OCI-LY7 (cell line): Measurements from ENCODE around the gene HS3ST3A1. TPM values are rescaled to one million over a fixed set of nuclear protein-coding genes. Genes with fewer than 3 reads are reported as not detected.

ENCODE experiments used
- BruUV-seq: library from RNA; stranded (reverse); fragments of 400-500 nt; replicated peaks from 2 replicates; lab custom pipeline; 2021; lab: Mats Ljungman, UMichigan
- CTCF ChIA-PET: fragments of 300-600 bp; sonication (Branson Sonifier 250); formaldehyde crosslinking; loops from one replicate; lab custom pipeline; 2022; ENCODE audit warnings: antibody characterized with exemption; ENCODE audit not compliant: unreplicated experiment; lab: Charles Lee
- POLR2A ChIA-PET: fragments of 300-600 bp; sonication (Branson Sonifier 250); formaldehyde crosslinking; loops from one replicate; lab custom pipeline; 2022; ENCODE audit warnings: antibody characterized with exemption; lab: Charles Lee
- DNase-seq: peaks from one replicate; pipeline ENCODE4 v3.0.0-alpha.2; 2015; ENCODE audit warnings: low spot score
- H2AFZ ChIP-seq: fragments of 200-600 bp; sonication (generic), shearing (Covaris generic); 2 replicates; pipeline ENCODE4 v1.6.1; 2014; ENCODE audit warnings: mild to moderate bottlenecking, antibody characterized with exemption, low read length, moderate library complexity
- H3K27ac ChIP-seq: fragments of 200-600 bp; sonication (generic); 2 replicates; pipeline ENCODE4 v1.5.1; 2014; ENCODE audit warnings: mixed run types, low read depth, mild to moderate bottlenecking, moderate library complexity, low read length, inconsistent platforms; ENCODE audit not compliant: poor library complexity, severe bottlenecking
- H3K36me3 ChIP-seq: fragments of 200-600 bp; sonication (generic); 2 replicates; pipeline ENCODE4 v1.6.1; 2014; ENCODE audit warnings: mild to moderate bottlenecking, antibody characterized with exemption, low read length, moderate library complexity, mixed read lengths; ENCODE audit not compliant: insufficient read depth
- H3K4me1 ChIP-seq: fragments of 200-600 bp; sonication (generic); 2 replicates; pipeline ENCODE4 v1.5.1; 2014; ENCODE audit warnings: mild to moderate bottlenecking, low read length; ENCODE audit not compliant: insufficient read depth, poor library complexity, severe bottlenecking
- H3K4me2 ChIP-seq: fragments of 200-600 bp; sonication (generic); 2 replicates; pipeline ENCODE4 v1.6.1; 2014; ENCODE audit warnings: mild to moderate bottlenecking, low read length
- H3K4me3 ChIP-seq: fragments of 200-600 bp; sonication (generic); 2 replicates; pipeline ENCODE4 v1.5.1; 2014; ENCODE audit warnings: mild to moderate bottlenecking, low read depth, low read length; ENCODE audit not compliant: poor library complexity, severe bottlenecking
- H3K79me2 ChIP-seq: fragments of 200-600 bp; sonication (generic); 2 replicates; pipeline ENCODE4 v1.6.1; 2016; ENCODE audit warnings: low read depth, mild to moderate bottlenecking, low read length, moderate library complexity, mixed read lengths; ENCODE audit not compliant: insufficient read depth
- H3K9me2 ChIP-seq: fragments of 200-600 bp; sonication (generic); 2 replicates; pipeline ENCODE4 v1.6.1; 2016; ENCODE audit warnings: mild to moderate bottlenecking, low read length, mixed read lengths; ENCODE audit not compliant: insufficient read depth
- H3K9me3 ChIP-seq: fragments of 200-600 bp; sonication (generic); 2 replicates; pipeline ENCODE4 v1.6.1; 2014; ENCODE audit warnings: mild to moderate bottlenecking, mixed run types, low read length, mixed read lengths
- H4K20me1 ChIP-seq: fragments of 200-600 bp; sonication (generic); 2 replicates; pipeline ENCODE4 v1.6.1; 2014; ENCODE audit warnings: mild to moderate bottlenecking, antibody characterized with exemption, low read length, moderate library complexity, mixed read lengths; ENCODE audit not compliant: insufficient read depth
- CTCF ChIP-seq: fragments of 200-600 bp; sonication (generic); conservative IDR thresholded peaks from 2 replicates; pipeline ENCODE4 v1.5.1; 2014; ENCODE audit warnings: mild to moderate bottlenecking, antibody characterized with exemption, low read length, moderate library complexity, mixed read lengths
- EZH2phosphoT487 ChIP-seq: fragments of 200-600 bp; sonication (generic); IDR thresholded peaks from 2 replicates; pipeline ENCODE4 v1.6.1; 2018; ENCODE audit warnings: low read depth, borderline replicate concordance, mild to moderate bottlenecking, mixed run types, antibody characterized with exemption, low read length, moderate library complexity, mixed read lengths
- intact Hi-C: fragments of 100-400 bp; cut with micrococcal nuclease; formaldehyde crosslinking; loops from one replicate; pipeline ENCODE4 v1.10.0; 2022; ENCODE audit not compliant: unreplicated experiment
- total RNA-seq, 2 experiments: library from RNA; depleted of rRNA in 1 of 2; stranded (reverse); fragments of >200 nt in 1 of 2; shearing (Covaris generic) in 1 of 2; gene quantifications; 2 replicates each; pipeline ENCODE4 v1.2.3, GENCODE V29; 2014 to 2022

Gene HS3ST3A1
- total RNA-seq, 2 experiments from 2014 or later: 0.72 TPM; not detected in 1

GRCh38 chr17:13521784-13522183, 79.9 kb downstream of the HS3ST3A1 start:
- TF ChIP-seq CTCF (no peak), EZH2phosphoT487 (no peak)
- intact Hi-C loops: no loop called here
- Histone ChIP-seq H3K9me3 (no peaks in the 10 kb centered on the region), H3K27ac (no peak overlapping the region), H3K4me3 (no peak overlapping the region), H3K4me2 (no peak overlapping the region), H3K36me3 (no peaks in the 10 kb centered on the region), H3K79me2 (no peaks in the 10 kb centered on the region), H3K9me2 (no peaks in the 10 kb centered on the region), H2AFZ (no peak overlapping the region), H4K20me1 (no peaks in the 10 kb centered on the region), H3K4me1 (no peaks in the 10 kb centered on the region)
- POLR2A ChIA-PET: interaction anchor here (0.7 kb wide), 1 partner anchor 221 kb away, joined by 3 read pairs; no protein-coding TSS in a partner anchor
- DNase-seq: no peak
- CTCF ChIA-PET: no interaction called here
- BruUV-seq: no TSS peak

DNA sequence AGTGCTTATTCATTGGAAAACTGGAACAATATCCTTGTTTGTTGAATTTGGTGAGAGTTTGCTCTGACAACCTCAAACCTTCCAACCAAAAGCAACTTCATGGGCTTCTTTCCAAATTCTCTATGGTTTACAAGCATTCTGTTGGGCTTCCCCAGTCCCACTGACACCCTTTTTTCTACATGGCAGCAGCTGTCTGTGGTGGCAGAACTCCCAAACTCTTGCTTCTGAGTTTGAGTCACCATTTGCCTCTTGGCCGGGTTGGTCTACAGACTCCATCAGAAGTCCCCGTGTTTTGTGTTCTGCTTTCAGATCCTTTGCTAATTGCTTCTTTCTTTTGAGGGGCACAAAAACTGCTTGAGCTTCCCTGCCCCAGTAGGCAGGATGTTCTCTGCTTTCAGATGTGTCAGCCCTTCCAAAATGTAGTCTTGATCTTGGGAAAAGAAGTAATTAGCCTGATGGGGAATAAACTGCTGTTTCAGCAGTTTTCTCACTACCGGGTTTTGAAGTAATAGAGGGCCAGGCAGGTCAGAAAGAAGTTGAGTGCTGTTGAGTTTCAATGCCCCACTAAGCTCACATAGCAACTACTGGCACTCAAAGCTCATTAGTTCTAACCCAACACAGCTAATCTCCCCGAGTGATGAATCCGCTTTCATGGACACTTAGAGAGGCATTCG, 80.7 kb downstream of the HS3ST3A1 start:
- intact Hi-C loops: no loop called here
- no peak overlapping the region for H2AFZ ChIP-seq
- H3K4me3 ChIP-seq: no peak overlapping the region
- H3K27ac ChIP-seq: no peak overlapping the region
- no peaks in the 10 kb centered on the region for H3K4me1 ChIP-seq
- H3K36me3 ChIP-seq: no peaks in the 10 kb centered on the region
- no peaks in the 10 kb centered on the region for H3K9me2 ChIP-seq
- TF ChIP-seq CTCF (no peak), EZH2phosphoT487 (no peak)
- H3K79me2 ChIP-seq: no peaks in the 10 kb centered on the region
- no peaks in the 10 kb centered on the region for H3K9me3 ChIP-seq
- BruUV-seq: no TSS peak
- H3K4me2 ChIP-seq: no peak overlapping the region
- POLR2A ChIA-PET: interaction anchor here (0.7 kb wide), 1 partner anchor 222 kb away, joined by 3 read pairs; no protein-coding TSS in a partner anchor
- DNase-seq: no peak
- CTCF ChIA-PET: no interaction called here
- H4K20me1 ChIP-seq: no peaks in the 10 kb centered on the region

DNA sequence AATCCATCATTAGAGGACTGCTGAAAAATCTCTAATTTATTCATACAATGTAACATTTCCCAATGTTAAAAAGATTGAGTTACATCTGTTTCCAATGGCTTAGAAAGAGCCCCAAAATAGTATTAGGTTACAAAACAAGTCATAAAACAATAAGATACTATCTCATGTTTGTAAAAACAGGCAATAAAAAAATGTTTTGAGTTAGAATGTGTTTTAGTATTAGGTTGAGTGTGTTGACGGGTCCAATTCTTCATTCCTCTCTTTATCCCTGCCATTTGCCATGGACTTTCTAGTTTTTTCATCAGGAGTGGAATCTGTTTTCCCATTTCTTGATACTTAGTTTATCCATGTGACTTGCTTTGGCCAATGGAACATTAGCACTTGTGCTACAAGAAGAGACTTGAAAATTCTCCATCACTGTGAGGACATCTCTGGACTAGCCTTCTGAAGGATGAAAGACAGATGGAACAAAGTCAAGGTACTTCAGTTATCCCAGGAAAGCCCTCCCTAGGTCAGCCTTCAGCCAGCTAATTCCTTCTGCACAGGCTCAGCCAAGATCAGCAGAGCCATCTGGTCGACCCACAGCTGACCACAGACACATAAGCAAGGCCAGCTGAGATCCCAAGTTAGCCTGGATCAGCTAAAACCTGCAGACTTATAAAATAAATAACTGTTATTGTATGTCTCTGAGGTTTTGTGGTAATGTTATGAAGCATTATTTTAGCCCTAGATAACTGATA, 83.3 kb downstream of the HS3ST3A1 start:
- no peak overlapping the region for H2AFZ ChIP-seq
- no peak overlapping the region for H3K27ac ChIP-seq
- no peaks in the 10 kb centered on the region for H4K20me1 ChIP-seq
- intact Hi-C loops: no loop called here
- BruUV-seq: no TSS peak
- POLR2A ChIA-PET: no interaction called here
- CTCF ChIA-PET: no interaction called here
- no peak overlapping the region for H3K4me2 ChIP-seq
- no peak for TF ChIP-seq EZH2phosphoT487
- no peak for TF ChIP-seq CTCF
- no peaks in the 10 kb centered on the region for H3K9me3 ChIP-seq
- DNase-seq: no peak
- H3K9me2 ChIP-seq: no peaks in the 10 kb centered on the region
- no peaks in the 10 kb centered on the region for H3K36me3 ChIP-seq
- no peak overlapping the region for H3K4me3 ChIP-seq
- no peaks in the 10 kb centered on the region for H3K79me2 ChIP-seq
- no peaks in the 10 kb centered on the region for H3K4me1 ChIP-seq
